ENCODE measurements around the gene MAT2B. TPM values are rescaled to one million over a fixed set of nuclear protein-coding genes. Genes with fewer than 3 reads are reported as not detected.

The MAT2B gene
- total and polyA plus RNA-seq, 4 experiments from 2014 or later, result 150 to 420 (median 219) TPM

- peaks cover 0 to 5% (median 0%) of the 10 kb centered on the region in 8 donors for H3K9me3 Mint-ChIP-seq
- H3K4me3 Mint-ChIP-seq, result peak within 1 kb of the TSS; percentile 94 to 99 (median 96)
- peak in 2 of 5 donors; percentile 10 to 44 for DNase-seq
- intact Hi-C loops (cut with micrococcal nuclease), result loop anchor here (1.0 kb wide), 3 partner anchors 13 to 45 kb away; partner anchors contain the start of genes CCNG1 and MAT2B
- H3K36me3 Mint-ChIP-seq, result peaks cover 9 to 15% of the 10 kb centered on the region in 2 donors
- H3K4me1 ChIP-seq (ENCODE audit: insufficient read depth, low read length), result peaks cover 50% of the 10 kb centered on the region
- no peaks in the 10 kb centered on the region for H3K27me3 ChIP-seq (ENCODE audit: insufficient read depth, low read length)
- H3K36me3 ChIP-seq (ENCODE audit: insufficient read depth, low read length), result peaks cover 3% of the 10 kb centered on the region
- peak within 1 kb of the TSS; percentile 96 for H3K27ac ChIP-seq (ENCODE audit: low read depth, low read length)
- peaks cover 24 to 57% (median 39%) of the 10 kb centered on the region in 4 donors for H3K4me1 Mint-ChIP-seq
- ChIA-PET POLR2A (ENCODE audit: partially characterized antibody) (interaction anchor here (0.9 to 7.0 kb wide), 12 partner anchors 8 to 52 kb away, joined by 3 to 257 read pairs (median 6); partner anchors contain the start of genes CCNG1 and MAT2B), CTCF (ENCODE audit: partially characterized antibody) (interaction anchor here (0.7 to 6.4 kb wide), 11 partner anchors 10 to 52 kb away, joined by 3 to 63 read pairs (median 6); partner anchors contain the start of genes CCNG1 and MAT2B)
- peak within 1 kb of the TSS; percentile 98 to 100 (median 99) for H3K27ac Mint-ChIP-seq
- peak within 1 kb of the TSS; percentile 68 to 99 for H3K4me3 ChIP-seq (ENCODE audit: low read length in 2 of 2)
- no peaks in the 10 kb centered on the region for H3K27me3 Mint-ChIP-seq
- no peaks in the 10 kb centered on the region for H3K9me3 ChIP-seq (ENCODE audit: control insufficient read depth in 1 of 2, low read length in 2 of 2)
Observed at GRCh38 chr5:163460562-163461171, 44.8 kb upstream of the MAT2B start, which contains the start of gene HMMR. TSS of gene HMMR (plus strand) at chr5:163460632. CDS start at chr5:163460693, 61 bp downstream.

GRCh38 chr5:163463063-163463435 lies 42.4 kb upstream of the MAT2B start:
- H3K4me3 Mint-ChIP-seq, result peak overlapping the region in 1 of 8 donors; percentile 16
- H3K9me3 ChIP-seq (ENCODE audit: control insufficient read depth in 1 of 2, low read length in 2 of 2), result no peaks in the 10 kb centered on the region
- no peak overlapping the region for H3K4me3 ChIP-seq (ENCODE audit: low read length in 2 of 2)
- H3K27me3 ChIP-seq (ENCODE audit: insufficient read depth, low read length), result no peaks in the 10 kb centered on the region
- H3K4me1 Mint-ChIP-seq, result peaks cover 17 to 42% (median 28%) of the 10 kb centered on the region in 4 donors
- H3K36me3 ChIP-seq (ENCODE audit: insufficient read depth, low read length), result no peaks in the 10 kb centered on the region
- H3K27ac Mint-ChIP-seq, result peak overlapping the region in 6 of 7 donors; percentile 13 to 99 (median 66)
- peaks cover 42% of the 10 kb centered on the region for H3K4me1 ChIP-seq (ENCODE audit: insufficient read depth, low read length)
- peak overlapping the region; percentile 96 for H3K27ac ChIP-seq (ENCODE audit: low read depth, low read length)
- intact Hi-C loops (cut with micrococcal nuclease), result no loop called here
- peaks cover 0 to 5% (median 0%) of the 10 kb centered on the region in 8 donors for H3K9me3 Mint-ChIP-seq
- ChIA-PET CTCF (ENCODE audit: partially characterized antibody) (interaction anchor here (1.6 to 2.5 kb wide), 3 partner anchors 11 to 26 kb away, joined by 4 to 17 read pairs (median 5); no protein-coding TSS in a partner anchor), POLR2A (ENCODE audit: partially characterized antibody) (interaction anchor here (1.0 to 7.0 kb wide), 3 partner anchors 22 to 58 kb away, joined by 3 to 257 read pairs (median 147); partner anchors contain the start of genes CCNG1 and MAT2B)
- no peak for DNase-seq
- peaks cover 0 to 6% of the 10 kb centered on the region in 2 donors for H3K36me3 Mint-ChIP-seq
- no peaks in the 10 kb centered on the region for H3K27me3 Mint-ChIP-seq

GRCh38 chr5:163467682-163468081 lies 37.7 kb upstream of the MAT2B start:
- no peak for DNase-seq
- H3K9me3 ChIP-seq (ENCODE audit: control insufficient read depth in 1 of 2, low read length in 2 of 2), result no peaks in the 10 kb centered on the region
- no peaks in the 10 kb centered on the region for H3K36me3 ChIP-seq (ENCODE audit: insufficient read depth, low read length)
- Mint-ChIP-seq H3K4me3 (peak overlapping the region in 2 of 8 donors; percentile 37 to 42), H3K4me1 (peaks cover 0 to 8% (median 4%) of the 10 kb centered on the region in 4 donors), H3K36me3 (no peaks in the 10 kb centered on the region), H3K27ac (peak overlapping the region in 4 of 7 donors; percentile 31 to 79 (median 56)), H3K9me3 (no peaks in the 10 kb centered on the region), H3K27me3 (no peaks in the 10 kb centered on the region)
- intact Hi-C loops (cut with micrococcal nuclease), result no loop called here
- no peaks in the 10 kb centered on the region for H3K27me3 ChIP-seq (ENCODE audit: insufficient read depth, low read length)
- peaks cover 16% of the 10 kb centered on the region for H3K4me1 ChIP-seq (ENCODE audit: insufficient read depth, low read length)
- ChIA-PET POLR2A (ENCODE audit: partially characterized antibody) (interaction anchor here (0.6 to 2.4 kb wide), 3 partner anchors 12 to 38 kb away, joined by 3 to 13 read pairs (median 3); partner anchors contain the start of genes CCNG1 and MAT2B), CTCF (ENCODE audit: partially characterized antibody) (interaction anchor here (0.8 to 3.0 kb wide), 5 partner anchors 8 to 37 kb away, joined by 4 to 9 read pairs (median 5); partner anchors contain the start of genes MAT2B and NUDCD2)
- no peak overlapping the region for H3K4me3 ChIP-seq (ENCODE audit: low read length in 2 of 2)
- no peak overlapping the region for H3K27ac ChIP-seq (ENCODE audit: low read depth, low read length)

- Mint-ChIP-seq H3K27ac (peak overlapping the region in 1 of 7 donors; percentile 47), H3K4me1 (peaks cover 0 to 7% (median 6%) of the 10 kb centered on the region in 4 donors), H3K27me3 (no peaks in the 10 kb centered on the region), H3K9me3 (no peaks in the 10 kb centered on the region), H3K4me3 (no peak overlapping the region), H3K36me3 (no peaks in the 10 kb centered on the region)
- no peaks in the 10 kb centered on the region for H3K36me3 ChIP-seq (ENCODE audit: insufficient read depth, low read length)
- no peaks in the 10 kb centered on the region for H3K9me3 ChIP-seq (ENCODE audit: control insufficient read depth in 1 of 2, low read length in 2 of 2)
- H3K4me3 ChIP-seq (ENCODE audit: low read length in 2 of 2), result no peak overlapping the region
- POLR2A ChIA-PET (ENCODE audit: partially characterized antibody), result interaction anchor here (1.6 to 3.0 kb wide), 4 partner anchors 9 to 31 kb away, joined by 5 to 24 read pairs (median 9); partner anchors contain the start of genes HMMR, MAT2B and NUDCD2
- H3K27me3 ChIP-seq (ENCODE audit: insufficient read depth, low read length), result no peaks in the 10 kb centered on the region
- intact Hi-C loops (cut with micrococcal nuclease), result loop anchor here (1.0 kb wide), 3 partner anchors 12 to 91 kb away; no protein-coding TSS in a partner anchor
- no peaks in the 10 kb centered on the region for H3K4me1 ChIP-seq (ENCODE audit: insufficient read depth, low read length)
- DNase-seq, result peak in 3 of 5 donors; percentile 23 to 39 (median 35)
- CTCF ChIA-PET (ENCODE audit: partially characterized antibody), result interaction anchor here (1.0 to 3.6 kb wide), 11 partner anchors 9 to 47 kb away, joined by 3 to 18 read pairs (median 4); partner anchors contain the start of gene MAT2B
- H3K27ac ChIP-seq (ENCODE audit: low read depth, low read length), result no peak overlapping the region
Observed at GRCh38 chr5:163473635-163474243, 31.7 kb upstream of the MAT2B start.

GRCh38 chr5:163475411-163475810 lies 30.0 kb upstream of the MAT2B start:
- H3K36me3 ChIP-seq (ENCODE audit: insufficient read depth, low read length), result no peaks in the 10 kb centered on the region
- CTCF ChIA-PET (ENCODE audit: partially characterized antibody), result interaction anchor here (0.9 to 3.6 kb wide), 4 partner anchors 13 to 91 kb away, joined by 3 to 17 read pairs (median 4); partner anchors contain the start of gene MAT2B
- POLR2A ChIA-PET (ENCODE audit: partially characterized antibody), result interaction anchor here (2.6 to 3.0 kb wide), 2 partner anchors 15 to 29 kb away, joined by 13 to 24 read pairs; partner anchors contain the start of genes HMMR, MAT2B and NUDCD2
- no peaks in the 10 kb centered on the region for H3K9me3 ChIP-seq (ENCODE audit: control insufficient read depth in 1 of 2, low read length in 2 of 2)
- Mint-ChIP-seq H3K27me3 (no peaks in the 10 kb centered on the region), H3K9me3 (no peaks in the 10 kb centered on the region), H3K4me1 (peaks cover 2 to 9% (median 7%) of the 10 kb centered on the region in 4 donors), H3K4me3 (no peak overlapping the region), H3K27ac (no peak overlapping the region), H3K36me3 (no peaks in the 10 kb centered on the region)
- no peak for DNase-seq
- H3K4me3 ChIP-seq (ENCODE audit: low read length in 2 of 2), result no peak overlapping the region
- H3K27ac ChIP-seq (ENCODE audit: low read depth, low read length), result no peak overlapping the region
- no peaks in the 10 kb centered on the region for H3K27me3 ChIP-seq (ENCODE audit: insufficient read depth, low read length)
- intact Hi-C loops (cut with micrococcal nuclease), result no loop called here
- H3K4me1 ChIP-seq (ENCODE audit: insufficient read depth, low read length), result no peaks in the 10 kb centered on the region

GRCh38 chr5:163478126-163478981 lies 27.1 kb upstream of the MAT2B start:
- Histone ChIP-seq H3K4me1 (ENCODE audit: insufficient read depth, low read length) (no peaks in the 10 kb centered on the region), H3K9me3 (ENCODE audit: control insufficient read depth in 1 of 2, low read length in 2 of 2) (no peaks in the 10 kb centered on the region), H3K27ac (ENCODE audit: low read depth, low read length) (no peak overlapping the region), H3K36me3 (ENCODE audit: insufficient read depth, low read length) (no peaks in the 10 kb centered on the region), H3K27me3 (ENCODE audit: insufficient read depth, low read length) (no peaks in the 10 kb centered on the region), H3K4me3 (ENCODE audit: low read length in 2 of 2) (no peak overlapping the region)
- Mint-ChIP-seq H3K4me1 (peaks cover 2 to 10% (median 8%) of the 10 kb centered on the region in 4 donors), H3K9me3 (no peaks in the 10 kb centered on the region), H3K4me3 (no peak overlapping the region), H3K27me3 (no peaks in the 10 kb centered on the region), H3K27ac (peak overlapping the region in 4 of 7 donors; percentile 2 to 36 (median 29)), H3K36me3 (no peaks in the 10 kb centered on the region)
- ChIA-PET CTCF (ENCODE audit: partially characterized antibody) (interaction anchor here (0.8 to 3.1 kb wide), 4 partner anchors 10 to 27 kb away, joined by 3 to 12 read pairs (median 6); partner anchors contain the start of genes HMMR, MAT2B and NUDCD2), POLR2A (ENCODE audit: partially characterized antibody) (interaction anchor here (2.2 kb wide), 1 partner anchor 27 kb away, joined by 6 read pairs; the partner anchor contains the start of gene MAT2B)
- no peak for DNase-seq
- intact Hi-C loops (cut with micrococcal nuclease), result no loop called here
